Endothelial cell (in vitro differentiated cells): ENCODE results near the gene LRBA. TPM values are rescaled to one million over a fixed set of nuclear protein-coding genes. Genes with fewer than 3 reads are reported as not detected.
"Not testable (repeated sequence)": the region's sequence is repeated elsewhere in the genome, so short reads cannot be mapped to it uniquely, and the experiment has no call there.

Experiments
- DNase-seq: peaks from one replicate; pipeline ENCODE4 v3.0.0; 2021; ENCODE audit warnings: low spot score
- H3K27ac Mint-ChIP-seq: one replicate; pipeline ENCODE4 v1.8.0; 2021; ENCODE audit warnings: mixed read lengths, inconsistent platforms; ENCODE audit not compliant: unreplicated experiment
- H3K27me3 Mint-ChIP-seq: one replicate; pipeline ENCODE4 v1.8.0; 2021; ENCODE audit warnings: mild to moderate bottlenecking, moderate library complexity, mixed read lengths, inconsistent platforms; ENCODE audit not compliant: unreplicated experiment
- H3K36me3 Mint-ChIP-seq: one replicate; pipeline ENCODE4 v1.8.0; 2021; ENCODE audit warnings: mild to moderate bottlenecking, low read depth, mixed read lengths, inconsistent platforms; ENCODE audit not compliant: unreplicated experiment
- H3K4me1 Mint-ChIP-seq: one replicate; pipeline ENCODE4 v1.8.0; 2021; ENCODE audit warnings: mild to moderate bottlenecking, mixed read lengths, inconsistent platforms; ENCODE audit not compliant: unreplicated experiment
- H3K4me3 Mint-ChIP-seq: one replicate; pipeline ENCODE4 v1.8.0; 2021; ENCODE audit warnings: mild to moderate bottlenecking, mixed read lengths, inconsistent platforms; ENCODE audit not compliant: unreplicated experiment
- H3K9me3 Mint-ChIP-seq: one replicate; pipeline ENCODE4 v1.8.0; 2021; ENCODE audit warnings: mixed read lengths, inconsistent platforms; ENCODE audit not compliant: unreplicated experiment
- CTCF ChIP-seq: fragments of 200-600 bp; sonication (generic); IDR thresholded peaks from one replicate; pipeline ENCODE4 v1.5.0; 2021; ENCODE audit warnings: antibody characterized with exemption; ENCODE audit not compliant: unreplicated experiment
- total RNA-seq: library from RNA; stranded (reverse); fragmentation: NEBNext Ultra II Directional; extraction: Animal tissue kit (Norgen Biotek cat#: 25700); gene quantifications from one replicate; pipeline ENCODE4 v1.2.1, GENCODE V29; 2021; ENCODE audit not compliant: unreplicated experiment

LRBA gene
- total RNA-seq, 1 donor from 2014 or later, result 44.3 TPM

GRCh38 chr4:150961566-150961965 lies 53.5 kb downstream of the LRBA start:
- no peak overlapping the region for H3K4me3 Mint-ChIP-seq
- peaks cover 1% of the 10 kb centered on the region for H3K27me3 Mint-ChIP-seq
- no peaks in the 10 kb centered on the region for H3K4me1 Mint-ChIP-seq
- H3K36me3 Mint-ChIP-seq, result peaks cover 24% of the 10 kb centered on the region
- peaks cover 16% of the 10 kb centered on the region for H3K9me3 Mint-ChIP-seq
- H3K27ac Mint-ChIP-seq, result no peak overlapping the region
- no peak for TF ChIP-seq CTCF
- DNase-seq, result no peak

GRCh38 chr4:150960818-150961217 lies 54.3 kb downstream of the LRBA start:
- H3K9me3 Mint-ChIP-seq, result peaks cover 16% of the 10 kb centered on the region
- H3K4me1 Mint-ChIP-seq, result no peaks in the 10 kb centered on the region
- peak; percentile 15 for DNase-seq
- H3K4me3 Mint-ChIP-seq, result no peak overlapping the region
- peaks cover 32% of the 10 kb centered on the region for H3K36me3 Mint-ChIP-seq
- peak; percentile 37 for TF ChIP-seq CTCF
- peaks cover 1% of the 10 kb centered on the region for H3K27me3 Mint-ChIP-seq
- no peak overlapping the region for H3K27ac Mint-ChIP-seq

- H3K27me3 Mint-ChIP-seq, result no peaks in the 10 kb centered on the region
- no peak for DNase-seq
- TF ChIP-seq CTCF, result no peak
Observed at GRCh38 chr4:150960079-150960478, 55.0 kb downstream of the LRBA start.

GRCh38 chr4:150957981-150958380 lies 57.1 kb downstream of the LRBA start:
- H3K27ac Mint-ChIP-seq, H3K4me1 Mint-ChIP-seq, H3K27me3 Mint-ChIP-seq, DNase-seq: not testable (repeated sequence)
- Mint-ChIP-seq H3K36me3 (peaks cover 38% of the 10 kb centered on the region), H3K9me3 (peaks cover 16% of the 10 kb centered on the region), H3K4me3 (peak overlapping the region; percentile 59)

More at GRCh38 chr4:150960079-150960478, 55.0 kb downstream of the LRBA start:
- peaks cover 34% of the 10 kb centered on the region for H3K36me3 Mint-ChIP-seq
- H3K4me1 Mint-ChIP-seq, result no peaks in the 10 kb centered on the region
- H3K27ac Mint-ChIP-seq, result no peak overlapping the region
- H3K9me3 Mint-ChIP-seq, result peaks cover 16% of the 10 kb centered on the region
- no peak overlapping the region for H3K4me3 Mint-ChIP-seq

- not testable (repeated sequence) for H3K4me1 Mint-ChIP-seq, DNase-seq, H3K27me3 Mint-ChIP-seq, H3K4me3 Mint-ChIP-seq, H3K27ac Mint-ChIP-seq
- H3K9me3 Mint-ChIP-seq, result peaks cover 16% of the 10 kb centered on the region
- peaks cover 44% of the 10 kb centered on the region for H3K36me3 Mint-ChIP-seq
Observed at GRCh38 chr4:150957095-150957494, 58.0 kb downstream of the LRBA start.

- not testable (repeated sequence) for H3K4me1 Mint-ChIP-seq, H3K27ac Mint-ChIP-seq, DNase-seq, H3K27me3 Mint-ChIP-seq, H3K4me3 Mint-ChIP-seq
- H3K9me3 Mint-ChIP-seq, result peaks cover 14% of the 10 kb centered on the region
- H3K36me3 Mint-ChIP-seq, result peaks cover 45% of the 10 kb centered on the region
Observed at GRCh38 chr4:150953916-150954315, 61.2 kb downstream of the LRBA start.
